ENCODE data around the gene APOLD1.
A peak's percentile ranks its signal among the peaks of the same experiment; 100 is the strongest.
"Not testable (repeated sequence)": the region's sequence is repeated elsewhere in the genome, so short reads cannot be mapped to it uniquely, and the experiment has no call there.

Gene APOLD1, protein sequence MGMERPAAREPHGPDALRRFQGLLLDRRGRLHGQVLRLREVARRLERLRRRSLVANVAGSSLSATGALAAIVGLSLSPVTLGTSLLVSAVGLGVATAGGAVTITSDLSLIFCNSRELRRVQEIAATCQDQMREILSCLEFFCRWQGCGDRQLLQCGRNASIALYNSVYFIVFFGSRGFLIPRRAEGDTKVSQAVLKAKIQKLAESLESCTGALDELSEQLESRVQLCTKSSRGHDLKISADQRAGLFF

DNA sequence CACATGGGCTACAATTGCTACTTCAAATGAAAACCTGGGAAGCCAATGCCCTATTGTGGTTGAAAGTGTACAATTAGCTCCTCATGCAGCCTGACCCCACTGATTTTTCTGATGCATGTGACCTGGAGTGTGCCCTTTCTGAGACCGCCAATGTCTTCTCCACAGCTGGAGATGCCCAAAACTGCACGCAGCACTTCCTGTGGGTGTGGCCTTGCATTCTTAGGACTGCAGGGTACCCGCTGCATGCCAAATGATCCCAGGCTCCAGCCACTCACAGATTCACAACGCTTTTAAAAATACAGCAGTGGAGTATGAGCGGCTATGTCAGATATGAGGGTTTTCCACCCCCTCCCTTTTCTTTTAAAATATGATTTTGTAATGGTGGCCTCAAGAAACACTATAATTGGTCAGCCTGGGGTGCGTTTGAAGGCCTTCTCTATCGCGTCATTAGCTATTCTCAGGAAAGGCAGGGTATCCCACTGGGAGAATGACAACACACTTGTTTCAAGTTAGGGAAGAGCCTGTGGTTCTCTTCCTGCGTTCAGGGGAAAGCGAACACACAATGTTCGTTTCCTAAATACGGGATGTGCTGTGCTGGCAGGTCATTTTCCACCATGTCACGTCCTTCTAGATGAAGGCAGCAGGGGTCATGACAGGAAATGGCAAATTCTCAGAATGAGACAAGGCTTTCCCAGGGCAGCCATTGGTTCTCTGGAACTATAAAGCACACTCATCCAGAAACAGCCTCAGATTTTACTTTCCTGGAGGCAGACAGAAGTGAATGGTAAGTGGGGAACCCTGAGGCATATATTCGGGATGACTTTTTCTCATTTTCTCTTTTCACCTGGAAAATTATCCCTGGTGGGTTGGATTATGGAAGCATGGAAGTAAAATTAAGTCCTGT, at the start of gene APOLD1:
APOLD1 (plus strand) TSS at position 749 of the 904 bp plus-strand sequence; CDS start at position 782, 33 bp downstream.
- no peak for FAIRE-seq
- DNase-seq (ENCODE audit: insufficient read length, low spot score): no peak

- DNase-seq (ENCODE audit: insufficient read length, low spot score) (no peak), FAIRE-seq (peak; percentile 96)
Measured at GRCh38 chr12:12736759-12737676, 48.4 kb upstream of the APOLD1 start.

- not testable (repeated sequence) for FAIRE-seq
Measured at GRCh38 chr12:12738152-12738551, 47.3 kb upstream of the APOLD1 start.

DNA sequence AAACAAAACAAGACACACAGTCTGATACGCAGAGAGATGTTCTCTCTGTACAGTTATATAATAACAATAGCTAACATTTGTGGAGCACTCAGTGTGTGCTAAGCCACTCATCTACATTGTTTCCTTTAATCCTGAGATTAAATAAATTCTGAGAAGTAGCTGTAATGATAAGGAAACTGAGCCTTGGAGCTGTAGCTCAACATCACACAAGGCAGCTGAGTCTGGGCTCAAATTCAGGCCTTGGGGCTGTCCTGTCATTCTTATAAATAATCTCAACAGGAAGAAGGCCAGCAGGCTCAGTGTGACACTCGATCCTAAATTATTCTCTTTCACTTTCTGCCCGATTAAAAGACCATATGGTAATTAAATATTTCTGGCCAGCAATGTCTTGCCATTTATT, 43.8 kb upstream of the APOLD1 start:
- FAIRE-seq: no peak

More at GRCh38 chr12:12738152-12738551, 47.3 kb upstream of the APOLD1 start:
- not testable (repeated sequence) for DNase-seq (ENCODE audit: insufficient read length, low spot score)

DNA sequence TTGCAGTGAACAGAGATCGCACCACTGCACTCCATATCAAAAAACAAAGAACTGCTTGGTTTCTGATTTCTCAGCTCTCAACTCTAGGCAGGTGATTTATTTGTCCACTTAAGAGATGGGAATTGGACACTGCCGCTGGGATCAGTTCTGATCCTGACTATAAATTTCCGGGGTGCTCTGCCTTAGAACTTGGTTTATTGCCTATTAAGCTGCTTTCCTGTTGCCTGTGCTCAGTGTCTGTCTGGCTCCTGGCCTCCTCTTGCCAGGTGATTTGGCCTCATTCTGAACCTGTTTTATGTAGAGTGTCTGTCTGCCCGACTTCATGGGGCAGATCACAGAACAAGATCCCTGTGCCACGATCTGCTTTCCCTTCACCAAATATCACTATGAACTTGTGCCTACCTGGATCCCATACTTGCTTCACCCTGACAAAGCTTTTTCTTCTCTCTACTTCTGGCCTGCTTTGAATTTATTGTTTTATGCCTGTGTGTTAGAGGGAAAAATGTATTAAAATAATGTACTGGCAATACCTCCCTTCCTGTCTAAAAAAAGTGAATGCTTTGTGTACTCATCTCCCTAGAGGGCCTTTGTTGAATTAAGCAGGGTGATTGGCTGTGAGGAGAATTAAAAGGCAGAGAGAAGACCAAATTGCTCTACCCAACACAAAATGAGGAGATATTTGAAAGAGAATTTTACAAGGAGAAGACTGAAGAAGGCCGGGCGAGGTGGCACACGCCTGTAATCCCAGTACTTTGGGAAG, 40.7 kb upstream of the APOLD1 start:
- DNase-seq (ENCODE audit: insufficient read length, low spot score) (no peak), FAIRE-seq (no peak)

More for the DNA sequence above, 43.8 kb upstream of the APOLD1 start:
- DNase-seq (ENCODE audit: insufficient read length, low spot score): no peak

DNA sequence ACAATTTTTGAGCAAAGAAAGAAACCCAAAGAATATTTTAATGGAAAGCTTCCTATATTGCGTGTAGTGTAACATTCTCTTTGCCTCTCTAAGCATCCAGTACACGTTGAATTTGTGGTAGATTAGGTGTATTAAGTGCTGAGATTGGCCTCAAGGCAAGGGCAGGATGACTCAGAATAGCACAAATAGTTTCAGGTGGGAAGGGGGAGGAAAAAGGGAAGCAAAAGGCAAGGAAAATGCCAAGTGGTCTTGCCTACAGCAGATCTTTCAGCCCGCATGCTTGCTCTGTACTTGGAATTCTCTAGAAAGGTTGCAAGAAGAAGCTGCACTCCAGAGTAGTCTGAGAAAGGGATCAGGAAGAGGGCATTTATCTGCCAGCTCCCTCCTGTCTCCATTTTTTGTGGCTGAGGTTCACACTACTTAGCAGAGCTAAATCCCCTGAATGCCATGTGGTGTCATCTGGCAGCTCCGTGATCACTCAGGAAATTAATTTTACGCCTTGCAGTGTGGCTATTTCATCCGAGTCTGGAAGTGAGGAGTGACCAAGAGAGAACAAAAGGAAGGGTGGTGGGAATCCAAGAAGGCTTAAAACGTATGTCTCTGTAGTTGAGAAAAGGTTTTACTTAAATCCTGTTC, 39.8 kb upstream of the APOLD1 start:
- FAIRE-seq (no peak), DNase-seq (ENCODE audit: insufficient read length, low spot score) (no peak)

GRCh38 chr12:12747278-12747677, 38.2 kb upstream of the APOLD1 start:
- no peak for DNase-seq (ENCODE audit: insufficient read length, low spot score)
- FAIRE-seq: no peak

GRCh38 chr12:12748044-12748443, 37.4 kb upstream of the APOLD1 start:
- DNase-seq (ENCODE audit: insufficient read length, low spot score): no peak
- no peak for FAIRE-seq

DNA sequence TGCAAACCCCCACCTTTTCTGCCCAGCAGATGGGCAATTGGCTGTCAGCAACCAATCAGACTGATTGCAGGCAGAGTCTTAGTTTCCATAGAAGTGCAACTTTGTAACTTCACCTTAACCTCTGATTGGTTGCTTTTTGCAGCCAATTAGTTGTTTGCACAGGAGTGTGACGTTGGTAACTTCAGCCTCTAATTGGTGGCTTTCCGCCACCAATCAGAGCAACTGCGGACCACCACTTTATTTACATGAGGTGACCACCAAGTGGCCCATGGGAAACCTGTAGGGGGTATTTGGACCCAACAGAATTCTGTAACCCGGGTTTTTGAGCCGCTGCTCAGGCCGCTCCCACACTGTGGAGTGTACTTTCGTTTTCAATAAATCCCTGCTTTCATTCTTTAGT, 36.0 kb upstream of the APOLD1 start:
- FAIRE-seq (no peak), DNase-seq (ENCODE audit: insufficient read length, low spot score) (no peak)

DNA sequence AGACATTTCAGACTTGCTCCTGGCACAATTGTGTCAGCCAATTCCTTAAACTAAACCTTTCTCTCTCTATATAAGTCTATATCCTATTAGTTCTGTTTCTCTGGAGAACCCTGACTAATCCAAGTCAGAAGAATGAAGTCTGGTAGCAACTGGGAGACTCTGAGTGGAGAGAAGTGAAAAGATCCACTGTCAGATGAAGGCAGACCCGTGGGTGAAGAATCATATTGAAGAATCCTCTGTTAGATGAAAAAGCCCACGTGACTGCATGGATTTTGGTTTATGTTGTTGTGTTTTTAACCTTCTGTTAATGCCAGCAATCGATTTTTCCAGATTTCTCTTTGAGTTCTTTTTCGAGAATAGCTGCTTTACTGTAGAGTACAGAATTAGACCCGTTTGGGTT, 29.5 kb upstream of the APOLD1 start:
- FAIRE-seq (no peak), DNase-seq (ENCODE audit: insufficient read length, low spot score) (no peak)

- FAIRE-seq (no peak), DNase-seq (ENCODE audit: insufficient read length, low spot score) (no peak)
Measured at GRCh38 chr12:12757121-12757520, 28.3 kb upstream of the APOLD1 start.

GRCh38 chr12:12759234-12759915, 26.1 kb upstream of the APOLD1 start:
- no peak for DNase-seq (ENCODE audit: insufficient read length, low spot score)
- no peak for FAIRE-seq

GRCh38 chr12:12764824-12765223, 20.6 kb upstream of the APOLD1 start:
- DNase-seq (ENCODE audit: insufficient read length, low spot score) (no peak), FAIRE-seq (no peak)

GRCh38 chr12:12770262-12770661, 15.2 kb upstream of the APOLD1 start:
- FAIRE-seq: no peak

GRCh38 chr12:12774791-12775190, 10.7 kb upstream of the APOLD1 start:
- DNase-seq (ENCODE audit: insufficient read length, low spot score) (no peak), FAIRE-seq (no peak)

More at GRCh38 chr12:12770262-12770661, 15.2 kb upstream of the APOLD1 start:
- DNase-seq (ENCODE audit: insufficient read length, low spot score): no peak

- FAIRE-seq (no peak), DNase-seq (ENCODE audit: insufficient read length, low spot score) (no peak)
Measured at GRCh38 chr12:12776261-12776660, 9.2 kb upstream of the APOLD1 start.

- DNase-seq (ENCODE audit: insufficient read length, low spot score) (no peak), FAIRE-seq (no peak)
Measured at GRCh38 chr12:12777092-12777491, 8.4 kb upstream of the APOLD1 start.

GRCh38 chr12:12779007-12779406, 6.5 kb upstream of the APOLD1 start:
- DNase-seq (ENCODE audit: insufficient read length, low spot score) (no peak), FAIRE-seq (no peak)

DNA sequence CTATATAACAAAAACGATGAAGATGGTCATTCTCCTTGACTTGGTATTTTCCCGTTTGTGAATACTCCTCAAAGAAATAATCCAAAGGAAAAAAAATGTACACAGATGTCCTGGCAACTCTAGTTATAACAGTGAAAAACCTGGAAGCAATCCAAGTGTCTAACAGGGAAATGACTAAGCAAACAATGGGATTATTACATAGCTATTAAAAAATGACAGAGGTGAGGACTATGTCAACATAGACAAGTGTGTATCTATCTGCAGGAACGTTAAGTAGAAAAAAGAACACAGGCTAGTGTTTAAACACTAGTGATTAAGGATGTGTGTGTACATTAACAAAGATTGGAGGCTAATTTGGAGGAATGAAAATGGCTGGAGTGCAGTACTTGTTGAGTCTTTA, 5.9 kb upstream of the APOLD1 start:
- FAIRE-seq (no peak), DNase-seq (ENCODE audit: insufficient read length, low spot score) (no peak)

Measured in GM19239 (cell line).